HL-60/S4 (cell line): ENCODE results near the gene CEP95.
"Not testable (repeated sequence)": the region's sequence is repeated elsewhere in the genome, so short reads cannot be mapped to it uniquely, and the experiment has no call there.

ENCODE experiments used
- in situ Hi-C: fragments of 300-500 bp; cut with MboI; formaldehyde crosslinking; loops from 2 replicates; pipeline ENCODE4 v1.14.3; 2022; ENCODE audit warnings: low sequenced_read_pairs

The CEP95 gene

DNA sequence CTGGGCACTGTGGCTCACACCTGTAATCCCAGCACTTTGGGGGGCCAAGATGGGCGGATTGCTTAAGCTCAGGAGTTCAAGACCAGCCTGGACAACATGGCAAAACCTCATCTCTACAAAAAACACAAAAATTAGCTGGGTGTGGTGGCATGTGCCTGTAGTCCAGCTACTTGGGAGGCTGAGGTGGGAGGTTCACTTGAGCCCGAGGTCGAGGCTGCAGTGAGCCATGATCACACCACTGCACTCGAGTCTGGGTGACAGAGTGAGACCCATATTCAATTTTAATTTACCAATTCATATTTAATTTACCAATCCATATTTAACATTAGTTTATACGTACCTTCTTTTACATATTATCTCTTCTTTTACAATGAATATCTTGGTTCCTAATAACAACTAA is 11.5 kb upstream of the CEP95 start:
- in situ Hi-C loops: not testable (repeated sequence)

DNA sequence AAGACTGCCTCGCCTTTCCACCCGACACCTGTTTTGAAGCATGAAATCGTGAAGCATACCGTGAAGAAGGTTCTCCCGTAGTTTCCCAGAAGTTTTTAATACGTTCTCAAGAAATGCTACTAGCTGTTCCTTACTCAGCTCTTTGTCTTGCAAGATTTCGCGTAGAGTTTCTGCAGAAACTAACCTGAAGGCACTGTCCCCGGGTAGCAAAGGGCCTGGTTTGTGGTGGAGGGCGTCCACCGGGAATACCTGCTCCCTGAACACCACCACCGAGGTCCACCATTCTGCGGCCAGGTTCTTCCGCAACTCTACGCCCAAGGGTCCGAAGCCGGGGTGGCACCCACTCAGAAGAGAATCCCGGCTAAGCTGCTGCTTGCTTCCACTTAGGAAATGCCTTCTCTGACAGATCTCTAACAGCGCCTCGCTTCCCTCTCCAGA is 10.4 kb upstream of the CEP95 start:
- in situ Hi-C loops: no loop called here

DNA sequence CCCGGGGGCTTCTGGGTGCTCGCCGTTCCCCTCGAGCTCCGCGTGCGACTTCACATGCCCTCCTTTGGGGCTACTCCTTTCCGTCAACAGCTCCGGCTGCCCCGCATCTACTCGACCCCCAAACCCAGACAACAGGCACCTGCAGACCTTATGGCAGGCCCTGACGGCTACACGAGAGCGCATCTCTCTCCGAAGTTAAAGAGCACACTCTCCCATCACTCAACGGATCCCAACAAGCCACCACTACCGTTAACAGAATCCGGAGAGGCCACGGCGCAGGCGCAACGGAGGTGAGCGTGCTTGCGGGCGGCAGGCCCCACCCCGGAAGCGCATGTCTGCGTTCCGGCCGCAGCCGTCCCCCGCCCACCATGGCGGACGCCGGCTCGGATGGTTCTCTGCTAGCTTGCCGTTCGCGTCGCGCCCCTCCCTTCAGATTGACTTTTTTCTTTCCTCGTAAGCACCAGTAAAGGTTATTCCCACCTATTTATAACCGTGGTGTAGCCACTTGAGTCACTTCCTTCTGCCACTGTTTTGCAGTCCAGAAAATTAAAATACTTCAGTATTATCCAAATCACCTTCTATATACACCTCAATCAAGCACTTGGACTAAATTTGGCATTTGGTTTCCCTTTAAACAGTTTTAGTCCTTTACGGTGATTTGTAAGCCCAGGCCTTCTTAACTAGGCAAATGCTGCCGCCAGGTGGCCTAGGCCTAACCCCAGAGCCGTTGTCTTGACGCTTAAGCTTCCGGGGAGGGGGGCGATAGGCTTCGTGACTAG is 9.8 kb upstream of the CEP95 start, which contains the start of gene POLG2:
Gene POLG2 (minus strand): TSS at position 269 of the 779 bp plus-strand sequence. CDS start 86 bp downstream, at position 183.
- in situ Hi-C loops: no loop called here

DNA sequence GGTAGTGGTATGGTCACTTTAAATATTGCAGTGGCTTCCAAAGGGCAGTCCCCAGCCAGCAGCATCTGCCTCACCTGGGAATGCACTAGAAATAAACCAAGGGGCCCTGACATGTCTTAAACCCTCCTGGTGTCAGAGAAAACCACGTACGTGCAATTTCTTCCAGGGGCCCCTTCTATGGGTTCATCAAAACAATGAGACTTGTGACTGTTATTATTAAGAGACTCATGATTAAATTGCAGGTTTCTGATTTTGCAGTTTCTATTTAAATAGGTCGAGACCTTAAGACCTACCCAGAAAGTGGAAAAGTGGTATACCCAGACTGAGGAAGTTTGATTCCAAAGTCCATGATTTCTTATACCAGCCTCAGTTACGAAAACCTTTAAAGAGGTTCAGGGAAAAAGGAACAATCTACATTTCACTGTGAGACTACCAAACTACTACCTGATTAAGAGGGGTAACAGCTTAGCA is 9.2 kb upstream of the CEP95 start:
- in situ Hi-C loops: no loop called here

DNA sequence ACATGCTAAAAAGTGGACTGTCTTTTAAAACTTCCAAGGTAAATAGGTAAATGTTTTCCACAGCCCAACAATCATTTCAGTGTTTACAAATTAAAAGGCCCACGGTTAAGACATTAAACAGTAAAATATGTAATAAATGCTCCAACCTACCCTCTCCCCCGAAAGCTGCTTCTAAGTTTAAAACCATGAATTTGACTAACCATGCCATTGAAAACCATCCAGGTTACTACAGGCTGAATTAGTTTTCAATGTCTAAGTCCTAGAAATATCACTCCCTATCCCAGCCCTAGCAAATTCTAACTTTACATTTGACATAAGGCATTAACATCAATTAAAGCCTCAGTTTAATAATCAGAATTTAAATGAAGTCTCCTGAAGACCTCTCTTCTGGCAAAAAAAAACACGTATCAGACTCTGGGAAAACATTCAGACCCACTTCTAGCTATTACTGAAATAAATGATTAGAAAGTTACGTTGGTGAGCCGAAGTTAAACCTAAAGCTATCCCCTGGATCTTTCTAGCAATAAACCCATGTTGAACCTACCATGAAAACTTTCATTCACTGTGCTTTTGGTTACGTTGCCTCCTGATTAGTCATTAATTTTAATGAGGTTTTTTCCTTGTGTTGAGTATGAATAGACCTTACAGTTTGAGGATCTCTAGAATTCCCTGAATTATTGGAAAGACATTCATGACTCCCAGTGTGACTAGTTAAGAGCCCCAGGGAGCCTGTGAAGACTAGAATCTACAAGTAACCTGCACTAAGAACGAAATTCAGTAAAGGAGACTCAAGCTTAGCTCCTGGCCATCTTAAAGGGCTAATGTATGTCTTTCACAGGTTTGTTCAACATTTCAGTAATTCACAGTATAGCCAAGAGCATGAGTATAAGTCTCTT is 8.2 kb upstream of the CEP95 start:
- in situ Hi-C loops: no loop called here

DNA sequence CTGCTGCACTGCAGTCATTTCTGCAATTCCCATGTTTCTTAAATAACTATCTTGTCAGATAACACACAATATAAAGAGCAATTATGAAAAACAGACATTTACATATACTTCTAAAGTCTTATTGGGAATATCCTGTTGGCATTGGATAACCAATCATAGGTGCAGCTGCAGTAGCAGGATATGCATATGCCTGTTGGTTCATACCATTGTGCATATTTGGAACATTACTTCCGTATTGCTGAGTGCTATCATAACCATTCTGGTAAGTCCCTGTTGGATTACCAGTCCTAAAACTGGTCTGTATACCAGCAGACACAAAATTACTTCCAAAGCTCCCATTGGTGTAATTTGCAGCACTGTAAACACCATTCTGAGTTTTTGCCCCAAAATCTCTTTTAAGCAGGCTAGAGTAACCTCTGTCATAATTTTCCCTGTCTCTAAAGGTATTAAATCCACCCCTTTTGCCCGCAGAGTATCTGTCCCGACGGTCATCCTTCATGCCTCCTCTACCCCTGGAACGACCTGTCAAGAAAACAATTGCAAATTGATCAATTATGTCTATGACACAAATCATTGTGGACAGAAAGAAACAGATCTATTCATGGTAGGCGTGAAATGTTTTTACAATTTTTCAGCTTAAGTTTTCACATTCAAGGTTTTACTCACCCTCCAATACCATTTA is 6.8 kb upstream of the CEP95 start:
- in situ Hi-C loops: no loop called here

DNA sequence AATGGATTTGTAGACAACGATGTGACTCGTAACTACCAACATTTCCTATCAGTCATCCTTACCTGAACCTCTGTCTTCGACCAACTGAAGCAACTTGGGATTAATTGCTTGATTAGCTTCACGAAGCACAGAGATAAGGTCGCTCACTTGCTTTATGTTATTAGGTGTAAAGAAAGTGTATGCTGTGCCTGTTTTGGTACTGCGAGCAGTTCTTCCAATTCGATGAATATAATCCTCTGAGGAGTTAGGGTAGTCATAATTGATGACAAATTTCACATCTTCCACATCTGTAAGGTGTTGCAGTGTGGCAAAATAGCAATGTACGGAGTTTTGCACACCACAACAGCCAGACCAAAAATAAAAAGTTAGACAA is 6.3 kb upstream of the CEP95 start:
- in situ Hi-C loops: no loop called here

DNA sequence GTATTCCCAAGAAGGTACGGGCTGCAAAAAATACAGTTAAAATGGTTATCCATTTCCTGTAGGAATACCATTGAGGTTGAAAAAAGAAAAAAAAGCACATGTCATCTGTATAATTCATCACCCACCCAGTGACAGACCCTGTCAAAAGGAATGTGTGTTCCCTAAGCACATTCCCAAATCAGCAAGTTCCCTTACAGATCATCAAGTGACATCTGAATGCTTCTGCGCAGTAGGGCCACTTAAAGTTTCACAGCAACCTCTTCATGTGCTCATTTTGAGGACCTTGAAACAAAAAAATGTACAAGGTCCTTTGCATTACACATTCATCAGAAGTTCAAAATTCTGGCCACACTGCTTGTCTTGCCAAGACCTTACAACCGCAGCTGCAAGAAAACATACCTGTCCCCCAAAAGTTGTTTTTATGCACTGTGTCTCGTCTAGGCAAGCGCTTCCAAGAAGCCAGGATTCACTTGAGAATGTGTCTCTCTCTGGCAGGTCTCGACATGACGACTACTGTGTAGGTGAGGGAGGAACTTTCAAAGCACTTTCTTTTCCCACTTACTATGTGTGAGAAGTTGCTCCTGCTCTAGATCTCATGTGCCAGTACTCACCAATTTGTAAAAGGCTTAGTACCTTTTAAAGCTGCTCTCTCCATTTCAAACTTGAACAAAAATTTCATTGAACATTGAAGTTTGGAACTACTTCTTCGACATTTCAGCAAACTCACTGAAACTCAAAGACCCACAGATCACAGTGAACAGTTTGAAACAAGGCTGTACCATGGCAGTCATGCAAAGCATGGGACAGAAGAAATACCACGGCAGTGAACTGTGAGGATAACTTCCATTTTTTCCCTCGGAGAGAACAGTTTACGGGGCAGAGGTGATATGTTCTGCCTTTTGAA is 5.7 kb upstream of the CEP95 start:
- in situ Hi-C loops: no loop called here

DNA sequence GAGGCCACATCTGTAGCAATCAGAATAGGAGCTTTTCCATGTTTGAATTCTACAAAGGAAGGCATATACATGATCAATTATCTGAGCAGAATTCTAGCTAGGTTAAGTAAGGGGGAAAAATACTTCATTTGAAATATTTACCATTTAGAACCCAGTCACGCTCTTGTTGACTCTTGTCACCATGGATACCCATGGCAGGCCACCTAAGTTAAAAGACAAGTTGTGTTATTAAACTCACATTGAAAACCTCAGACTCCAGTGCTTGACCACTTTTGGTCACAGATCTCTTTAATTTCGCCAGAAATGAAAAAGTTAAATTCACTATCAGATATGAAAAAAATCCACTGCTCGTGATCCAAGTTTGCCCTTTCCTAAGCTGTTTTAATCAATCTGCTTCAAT is 4.8 kb upstream of the CEP95 start:
- in situ Hi-C loops: no loop called here

DNA sequence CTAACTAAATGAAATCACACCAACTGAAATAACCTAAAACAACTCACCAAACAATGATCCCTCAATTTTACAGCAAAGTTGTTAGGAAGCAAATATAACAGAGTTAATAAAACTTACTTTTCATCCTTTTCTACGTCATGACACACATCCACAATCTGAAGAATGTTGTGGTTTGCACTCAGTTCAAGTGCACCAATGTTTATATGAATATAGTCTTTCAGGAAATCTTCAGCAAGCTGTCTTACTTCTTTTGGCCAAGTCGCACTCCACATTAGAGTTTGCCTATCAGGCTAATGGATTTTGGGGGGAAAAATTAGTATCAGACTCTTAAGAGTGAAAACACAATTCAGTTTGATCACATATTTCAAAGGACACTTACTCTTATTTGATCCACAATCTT is 4.0 kb upstream of the CEP95 start:
- in situ Hi-C loops: no loop called here

DNA sequence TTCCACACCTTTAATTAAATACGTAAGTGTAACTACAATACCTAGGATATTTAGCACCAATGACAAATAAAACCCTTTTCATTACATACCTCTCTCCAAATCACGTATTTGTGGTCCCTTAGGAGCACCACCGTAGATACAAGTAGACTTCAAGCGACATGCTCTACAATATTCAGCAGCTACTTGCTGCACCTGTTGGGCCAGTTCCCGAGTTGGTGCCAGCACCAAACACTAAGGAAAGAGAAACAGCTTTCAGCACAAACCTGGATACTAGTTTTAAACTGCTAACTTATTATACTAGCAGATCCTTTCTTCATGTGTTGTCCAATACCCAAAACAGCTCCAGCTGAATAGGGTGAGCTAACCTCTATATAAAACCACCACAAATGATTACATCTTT is 3.4 kb upstream of the CEP95 start:
- in situ Hi-C loops: no loop called here

DNA sequence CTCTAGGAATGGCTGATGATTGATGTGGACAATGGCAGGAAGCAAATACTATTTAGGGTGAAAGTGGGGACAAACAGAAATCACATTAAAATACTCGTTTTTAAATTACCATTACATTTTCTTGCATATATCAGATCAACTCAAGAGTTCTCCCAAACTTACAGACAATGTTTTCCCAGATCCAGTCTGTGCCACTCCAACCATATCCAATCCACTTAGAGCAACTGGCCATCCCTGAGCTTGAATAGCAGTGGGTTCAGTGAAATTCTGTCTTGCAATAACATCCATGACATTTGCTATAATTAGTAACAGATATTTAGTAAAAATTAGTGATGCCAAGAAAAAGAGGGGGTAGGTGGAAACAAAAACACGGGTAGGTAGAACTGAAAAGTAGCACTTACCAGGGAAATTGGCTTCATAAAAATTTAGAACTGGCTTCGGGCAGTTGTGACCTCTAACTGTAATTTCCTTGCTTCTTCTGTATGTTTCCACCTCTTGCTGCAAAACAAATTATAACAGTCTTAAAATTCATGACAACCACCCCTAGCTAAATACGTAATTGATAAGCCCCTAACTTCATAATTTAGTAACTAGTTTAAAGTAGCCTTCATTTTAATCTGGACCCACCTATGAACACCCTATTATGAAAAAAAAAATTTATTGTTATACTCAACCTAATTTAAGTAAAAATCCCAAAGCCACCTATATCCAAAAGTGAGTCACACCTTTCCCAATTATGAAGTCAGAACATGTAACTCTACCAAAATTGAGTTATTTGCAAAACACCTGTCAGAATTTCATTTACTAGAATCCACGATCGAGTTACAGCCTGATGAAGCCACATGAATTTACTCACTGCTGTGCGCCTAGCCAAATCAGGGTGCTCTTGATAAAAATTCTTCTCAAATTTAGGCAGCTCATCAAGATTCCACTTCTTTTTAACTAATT is 2.7 kb upstream of the CEP95 start:
- in situ Hi-C loops: no loop called here

DNA sequence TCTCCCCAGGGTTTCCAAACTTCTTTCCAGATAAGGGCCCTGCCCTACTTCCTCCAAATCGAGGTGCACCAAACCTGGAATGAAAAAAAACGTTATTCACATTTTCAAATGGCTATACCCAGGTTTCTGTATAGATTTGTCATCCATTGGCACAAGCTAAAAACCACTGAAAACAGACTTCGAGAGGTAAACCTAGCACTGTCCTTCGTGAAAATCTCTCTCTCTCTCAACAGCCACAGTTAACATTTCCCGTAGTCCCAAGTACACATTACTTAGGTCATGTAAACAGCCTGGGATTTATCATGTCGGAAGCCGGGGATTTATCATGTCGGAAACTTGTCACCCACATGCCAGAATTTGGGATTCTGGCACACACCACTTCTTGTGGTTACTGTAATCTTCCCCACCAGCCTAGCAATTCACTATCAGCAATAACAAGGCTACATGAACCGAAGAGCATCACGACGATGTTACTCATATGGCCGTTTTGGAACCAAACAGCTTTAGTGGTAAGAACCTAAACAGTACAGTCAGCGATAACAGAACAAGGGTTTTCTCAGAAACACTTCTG is 1.9 kb upstream of the CEP95 start:
- in situ Hi-C loops: no loop called here

DNA sequence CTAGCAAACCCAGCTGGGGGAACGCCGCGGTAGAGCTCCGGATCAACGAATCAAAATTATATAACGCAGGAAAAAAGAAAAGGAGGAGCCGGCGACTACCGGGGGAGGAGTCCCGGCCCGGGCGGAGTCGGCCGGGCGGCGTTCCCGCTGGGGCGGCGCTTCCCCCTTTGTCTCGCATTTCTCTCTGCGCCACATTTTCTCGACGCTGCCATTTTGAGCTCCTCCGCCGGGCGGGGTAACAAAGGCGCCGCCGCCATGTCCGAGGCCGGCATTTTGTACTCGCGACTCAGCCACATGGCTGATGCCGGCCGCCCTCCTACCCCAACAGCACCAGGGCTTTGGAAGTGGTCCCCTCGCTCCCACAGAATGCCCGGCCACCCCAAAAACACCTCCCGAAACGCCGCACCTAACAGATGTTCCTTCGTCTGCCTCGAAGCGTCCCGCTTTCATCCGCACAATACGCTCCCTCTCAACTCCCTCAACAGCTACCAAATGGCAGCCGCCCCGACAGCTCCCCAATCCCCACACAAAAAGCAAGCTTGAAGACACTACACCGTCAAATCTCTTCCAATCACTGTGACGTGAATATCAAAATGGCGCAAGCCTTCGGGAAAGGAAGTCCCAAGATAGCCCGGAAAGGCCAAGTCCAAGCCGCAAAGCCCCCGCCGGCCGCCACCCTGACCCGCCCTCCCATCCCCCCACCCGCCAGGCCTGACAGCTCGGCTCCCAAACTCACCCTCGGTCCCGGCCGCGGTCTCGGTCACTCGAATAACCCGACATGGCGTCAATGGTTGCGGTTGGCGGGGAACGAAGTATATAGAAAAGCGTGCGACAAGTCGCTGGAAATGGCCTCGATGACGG is 1.2 kb upstream of the CEP95 start:
- in situ Hi-C loops: no loop called here

DNA sequence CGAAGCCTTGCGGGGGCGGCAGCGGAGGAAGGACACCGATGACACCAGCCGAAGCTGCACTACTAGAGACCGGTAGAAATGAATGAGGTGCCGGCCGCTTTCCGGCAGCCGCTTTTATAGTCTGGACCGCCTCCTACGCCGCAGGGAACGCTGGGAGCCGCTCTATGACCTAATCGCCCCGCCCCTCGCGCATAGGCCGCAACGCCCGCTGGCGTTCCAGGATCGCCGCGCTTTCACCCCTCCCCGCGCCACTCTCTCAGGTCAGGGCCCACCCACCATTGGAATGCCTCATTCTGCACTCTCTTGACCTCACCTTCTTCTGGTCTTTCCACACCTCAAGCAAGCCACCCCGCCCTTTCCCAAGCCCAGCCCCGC is 589 bp upstream of the CEP95 start, which contains the start of gene DDX5:
Gene DDX5 (minus strand): TSS at position 89 of the 375 bp plus-strand sequence. CDS start 170 bp downstream, outside the sequence.
- in situ Hi-C loops: no loop called here

DNA sequence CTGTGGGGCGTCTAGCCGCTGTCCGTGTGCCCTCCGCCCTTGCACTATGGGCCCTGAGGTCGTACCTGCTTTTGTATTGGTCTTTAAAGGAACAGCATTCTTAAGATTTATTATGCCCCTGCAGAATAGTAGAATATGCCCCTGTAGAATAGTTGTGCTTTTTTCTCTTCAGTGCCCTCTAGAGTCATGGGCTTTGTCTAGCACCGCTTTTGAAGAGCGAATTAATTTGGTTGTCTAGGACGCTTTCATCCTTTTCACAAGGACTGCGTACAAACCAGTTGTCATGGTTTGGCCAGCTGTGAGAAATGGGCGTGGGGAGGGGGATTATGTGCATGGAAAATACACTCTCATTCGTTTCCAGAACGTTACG is 621 bp downstream of the CEP95 start:
- in situ Hi-C loops: no loop called here

DNA sequence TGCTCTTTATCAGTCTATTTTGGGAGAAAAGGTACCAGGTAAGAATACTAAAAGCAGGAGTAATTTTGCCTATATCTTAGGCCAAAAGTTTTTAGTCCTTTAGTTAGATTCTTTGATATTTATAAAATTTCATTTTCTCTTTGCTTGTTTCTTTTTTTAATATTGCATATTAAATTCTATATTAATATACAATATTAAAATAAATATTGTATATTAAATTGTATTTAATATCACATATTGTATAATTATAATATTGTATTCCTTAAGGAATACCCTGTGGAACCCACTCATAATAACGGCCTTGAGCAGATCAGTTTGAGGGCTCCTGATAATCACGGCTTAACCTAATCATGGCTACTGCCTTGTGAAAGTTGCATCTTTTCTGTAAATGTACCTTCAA is 1.9 kb downstream of the CEP95 start:
- in situ Hi-C loops: no loop called here

DNA sequence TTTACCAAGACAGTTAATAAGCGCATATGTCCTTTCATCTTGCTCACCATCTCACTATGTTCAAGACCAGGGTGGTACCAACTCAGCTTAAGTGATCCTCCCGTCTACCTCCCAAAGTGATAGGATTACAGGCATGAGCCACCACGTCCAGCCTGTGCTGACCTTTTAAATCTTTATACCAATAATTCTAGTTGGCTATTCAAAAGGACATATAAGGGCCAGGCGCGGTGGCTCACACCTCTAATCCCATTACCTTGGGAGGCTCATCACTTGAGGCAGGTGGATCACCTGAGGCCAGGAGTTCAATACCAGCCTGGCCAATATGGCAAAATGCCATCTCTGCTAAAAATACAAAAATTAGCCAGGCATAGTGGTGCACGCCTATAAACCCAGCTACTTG is 2.4 kb downstream of the CEP95 start:
- in situ Hi-C loops: no loop called here
